Measurements from ENCODE around the gene CYRIA.

Gene CYRIA

DNA sequence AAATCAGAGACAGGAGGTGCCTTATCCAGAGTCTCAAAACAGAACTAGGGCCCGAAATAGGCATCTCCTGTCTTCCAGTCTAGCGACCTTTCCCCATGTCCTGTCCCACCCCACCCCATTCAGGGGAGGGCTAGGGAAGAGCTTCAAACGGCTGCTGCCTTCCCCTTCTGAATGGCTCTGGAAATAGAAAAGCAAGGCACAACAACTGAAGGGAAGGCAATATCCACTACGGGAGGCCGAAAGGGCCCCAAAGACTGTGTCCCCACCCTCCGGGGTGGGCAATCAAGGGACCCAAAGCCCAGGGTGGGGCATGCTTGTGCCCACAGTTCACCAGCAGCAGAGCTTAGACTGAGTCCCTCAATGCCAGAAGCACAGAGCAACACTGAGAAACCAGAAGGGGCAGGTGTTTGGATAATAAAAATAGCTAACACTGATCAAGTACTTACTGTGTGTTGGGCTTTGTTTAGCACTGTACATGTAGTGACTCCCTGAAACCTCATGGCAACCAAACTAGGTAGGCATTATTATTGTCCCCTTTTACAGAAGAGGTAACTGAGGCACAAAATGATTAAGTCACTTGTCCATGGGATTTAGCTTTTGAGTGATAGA, 38.5 kb downstream of the CYRIA start:
- DNase-seq: no peak

DNA sequence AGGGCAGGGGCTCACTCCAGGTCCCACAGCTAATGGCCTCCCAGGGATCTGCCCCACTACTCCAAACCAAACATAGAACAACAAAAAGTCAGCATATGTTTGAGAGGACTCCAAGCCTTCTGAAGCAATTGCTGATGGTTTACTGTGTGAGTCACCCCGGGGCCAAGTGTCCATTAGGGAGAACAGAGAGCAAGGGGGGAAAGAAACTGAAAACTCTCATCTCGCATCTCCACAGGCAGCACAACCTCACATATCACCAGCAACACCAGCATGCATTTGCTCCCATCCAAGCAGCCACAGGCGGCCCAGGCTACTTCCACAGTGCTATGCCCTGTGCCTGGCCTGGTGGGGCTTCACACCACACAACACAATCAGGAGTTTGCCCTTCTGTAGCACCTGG, 39.1 kb downstream of the CYRIA start:
- DNase-seq: no peak

DNA sequence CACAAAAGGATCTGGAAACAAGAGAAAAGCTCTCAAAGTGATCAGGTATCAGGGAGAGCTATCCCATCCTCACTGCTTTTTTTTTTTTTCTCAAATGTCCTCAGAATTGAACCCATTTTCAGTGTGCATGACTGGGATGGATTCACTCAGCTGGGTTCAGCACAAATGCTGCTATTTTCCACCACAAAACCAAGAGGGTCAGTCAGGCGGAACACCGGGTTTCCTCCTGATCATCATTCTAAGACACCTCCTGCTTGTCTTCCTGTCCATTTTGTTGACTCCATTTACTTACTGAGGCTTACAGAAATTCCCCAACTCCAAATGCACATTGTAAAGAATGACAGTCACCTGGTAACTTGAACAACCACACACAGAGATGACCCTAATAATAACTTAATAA, 39.9 kb downstream of the CYRIA start:
- no peak for DNase-seq

DNA sequence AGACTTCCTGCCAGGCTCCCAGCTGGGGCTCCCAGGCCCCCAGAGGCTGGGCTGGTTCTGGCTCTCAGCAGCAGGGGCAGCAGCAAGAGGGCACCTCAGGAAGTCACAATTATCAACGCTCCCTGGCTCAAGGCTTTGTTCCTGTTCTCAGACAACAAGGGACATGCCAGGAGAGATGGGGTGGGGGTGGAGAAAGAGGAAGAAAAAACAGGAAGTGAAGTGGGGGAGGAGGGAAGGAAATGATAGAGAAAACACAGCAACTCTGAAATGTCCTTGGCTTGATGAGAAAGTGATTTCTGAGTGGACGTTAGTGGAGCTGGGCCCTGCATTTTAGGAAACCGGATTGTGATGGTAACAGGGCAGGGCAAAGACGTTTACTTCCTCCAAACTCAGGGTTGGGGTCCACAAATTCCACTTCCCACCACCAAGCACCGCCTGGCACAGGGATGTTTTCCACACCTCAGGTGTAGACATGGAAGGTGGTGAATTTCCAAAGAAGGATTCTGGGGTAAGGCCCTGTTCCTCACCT, 40.4 kb downstream of the CYRIA start:
- peak; percentile 43 for DNase-seq

DNA sequence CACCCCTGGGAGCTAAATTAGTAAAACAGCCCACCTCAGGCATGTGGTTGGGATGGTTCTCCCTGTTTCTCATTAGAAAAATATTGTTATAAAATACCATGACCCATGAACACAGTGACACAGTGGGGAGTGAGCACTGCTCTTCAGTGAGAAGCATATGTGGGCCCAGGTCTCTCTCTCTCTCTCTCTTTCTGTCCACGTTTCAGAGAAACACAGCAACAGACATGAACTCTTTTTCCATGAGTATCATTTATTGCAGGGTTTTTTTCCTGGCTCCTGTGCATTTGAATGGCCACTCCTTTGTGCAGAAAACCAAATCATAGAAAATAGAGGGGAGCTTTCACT, 41.2 kb downstream of the CYRIA start:
- no peak for DNase-seq

DNA sequence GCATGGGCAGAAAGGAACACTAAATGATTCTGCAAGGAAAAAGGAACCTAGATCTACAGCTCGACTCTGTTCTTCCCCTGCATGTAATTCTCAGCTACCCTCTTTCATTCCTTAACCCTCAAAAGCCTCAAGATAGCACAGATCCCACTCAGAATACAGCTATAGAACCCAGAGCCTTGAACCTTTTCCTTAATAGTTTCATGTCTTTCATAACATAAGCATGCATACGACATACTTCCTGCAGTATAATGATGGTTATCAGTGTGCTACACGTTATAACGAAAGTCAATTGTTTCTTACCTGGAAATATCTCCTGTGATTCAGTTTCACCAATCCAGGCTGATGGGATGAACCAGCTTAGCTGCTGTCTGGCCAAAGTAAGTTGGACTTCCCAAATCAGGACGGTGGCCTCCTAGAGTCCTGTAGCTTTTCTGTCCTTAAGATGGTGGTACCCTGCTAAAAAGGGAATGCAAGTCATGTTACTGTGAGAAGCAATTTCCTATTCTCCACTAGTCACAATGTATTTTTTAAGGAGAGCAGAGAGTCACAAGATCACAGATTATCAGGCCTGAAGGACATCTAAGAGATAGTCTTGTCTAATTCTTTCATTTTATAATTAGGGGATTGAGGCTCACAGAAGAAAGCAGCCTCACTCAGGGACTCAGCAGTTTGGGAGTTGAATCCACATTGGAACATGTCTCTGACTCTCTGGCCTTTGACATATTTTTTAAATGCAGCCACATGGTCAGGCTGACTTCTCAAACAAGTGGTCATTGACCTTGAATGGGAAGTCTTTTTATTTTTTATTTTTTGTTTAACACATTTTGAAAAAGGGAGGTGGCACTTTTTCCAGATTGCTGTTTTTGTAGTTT, 41.8 kb downstream of the CYRIA start:
- no peak for DNase-seq

DNA sequence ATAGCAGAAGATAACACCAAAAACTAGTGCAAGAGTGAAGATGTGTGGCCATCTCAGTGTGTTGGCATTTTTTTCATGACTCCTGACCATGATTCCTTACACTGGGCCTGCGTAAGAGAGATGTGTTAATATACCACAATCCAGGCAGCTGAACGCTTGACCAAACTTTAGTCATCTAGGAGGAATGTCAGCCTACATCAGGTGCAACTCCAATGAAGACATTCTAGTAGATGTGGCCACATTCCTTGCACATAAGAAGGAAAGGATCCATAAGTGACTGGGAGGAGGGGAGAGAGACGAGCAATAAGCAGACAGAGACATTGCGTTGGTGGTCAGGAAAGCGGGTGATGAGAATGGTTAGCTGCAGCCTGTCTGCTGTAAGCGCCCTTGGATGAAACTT, 42.6 kb downstream of the CYRIA start:
- DNase-seq: no peak

DNA sequence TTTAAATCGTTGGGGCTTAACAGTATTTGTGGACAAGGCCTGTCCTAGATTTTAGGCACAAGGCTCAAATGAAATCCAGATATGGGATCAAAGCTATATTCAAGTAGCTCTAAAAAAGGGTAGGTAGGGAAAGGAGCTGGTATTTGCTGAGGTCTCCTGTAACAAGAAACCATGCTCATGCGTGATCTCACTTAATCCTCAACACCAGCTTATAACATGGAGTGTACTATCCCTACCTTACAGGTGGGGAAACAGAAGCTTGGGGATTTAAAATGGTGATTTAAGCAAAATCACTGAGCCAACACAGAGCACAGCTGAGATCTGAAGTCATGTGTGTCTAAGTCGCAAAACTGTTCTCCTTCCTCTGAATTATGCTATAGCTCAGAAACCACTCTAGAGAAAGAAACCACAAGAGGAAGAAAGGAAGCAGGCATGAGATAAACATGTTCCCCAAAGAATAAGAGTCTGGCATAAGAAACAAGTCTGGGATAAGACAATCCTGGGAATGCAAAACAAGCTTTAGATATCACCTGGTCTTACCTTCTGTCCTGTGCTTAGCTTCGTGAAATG, 43.1 kb downstream of the CYRIA start:
- DNase-seq: no peak

DNA sequence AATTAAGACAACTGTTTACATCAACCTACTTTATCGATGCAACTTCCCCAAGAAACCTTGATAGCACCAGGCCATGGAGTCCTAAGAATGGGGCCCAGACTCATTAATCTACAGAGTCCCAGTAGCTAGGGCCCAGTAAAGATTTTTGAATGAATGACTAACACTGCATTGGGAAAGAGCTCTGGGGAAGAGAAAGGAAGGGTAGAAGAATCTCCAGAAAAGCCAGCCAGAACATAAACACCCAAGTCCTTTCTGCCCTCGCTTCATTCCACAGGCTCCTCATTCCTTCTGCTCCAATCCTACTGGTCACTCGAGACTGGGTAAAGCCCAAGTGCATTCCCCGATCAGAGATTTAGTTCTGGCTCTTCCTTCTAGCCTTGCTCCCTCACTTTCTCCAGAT, 44.3 kb downstream of the CYRIA start:
- no peak for DNase-seq

DNA sequence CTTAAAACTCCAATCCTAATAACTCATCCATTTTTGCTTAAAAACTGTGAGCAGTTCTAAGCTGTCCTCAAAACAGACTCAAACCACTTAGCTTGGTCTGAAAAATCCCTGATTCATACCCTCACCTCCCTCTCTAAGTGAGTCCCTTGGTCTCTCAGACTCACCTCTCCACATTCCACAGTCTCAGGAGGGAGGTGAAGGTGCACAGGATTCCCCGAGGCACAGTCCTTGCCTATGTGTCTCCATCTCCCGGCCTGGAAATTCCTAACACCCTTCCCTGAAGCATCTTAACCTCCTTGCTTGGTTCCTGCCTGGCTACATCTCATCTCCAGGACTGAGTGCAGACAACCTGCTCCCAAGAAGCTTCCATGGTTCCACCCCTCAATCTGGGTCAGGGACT, 45.0 kb downstream of the CYRIA start:
- no peak for DNase-seq

DNA sequence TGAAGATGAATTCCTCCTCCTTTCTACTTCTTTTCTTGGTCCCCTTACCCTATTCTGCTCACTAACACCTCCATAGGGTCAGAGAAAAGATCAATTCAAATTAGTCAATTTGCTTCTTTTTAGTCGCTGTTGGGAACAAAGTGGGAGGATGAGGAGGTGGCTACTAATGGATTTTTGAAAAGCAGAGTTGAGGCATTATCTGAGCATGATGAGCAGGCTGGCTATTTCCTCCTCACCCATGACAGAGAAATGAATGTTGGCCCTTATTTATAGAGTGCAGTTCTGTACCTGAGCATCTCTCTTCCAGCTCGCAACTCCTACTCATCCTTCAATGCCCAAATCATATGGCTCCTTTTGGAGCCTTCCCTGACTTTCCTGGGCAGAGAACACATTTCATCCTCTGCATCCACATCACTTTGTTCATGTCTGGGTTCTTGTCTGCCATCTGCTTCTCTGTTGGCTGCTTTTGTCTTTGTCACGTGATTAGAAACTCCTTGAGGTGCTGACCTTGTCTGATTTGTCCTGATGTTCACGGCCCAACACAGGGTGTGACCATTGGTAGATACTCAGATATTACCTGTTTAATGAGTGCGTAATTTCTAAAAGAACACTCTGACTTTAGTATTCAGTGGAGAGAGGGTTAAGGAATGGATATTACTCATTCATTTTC, 45.9 kb downstream of the CYRIA start:
- DNase-seq: no peak

DNA sequence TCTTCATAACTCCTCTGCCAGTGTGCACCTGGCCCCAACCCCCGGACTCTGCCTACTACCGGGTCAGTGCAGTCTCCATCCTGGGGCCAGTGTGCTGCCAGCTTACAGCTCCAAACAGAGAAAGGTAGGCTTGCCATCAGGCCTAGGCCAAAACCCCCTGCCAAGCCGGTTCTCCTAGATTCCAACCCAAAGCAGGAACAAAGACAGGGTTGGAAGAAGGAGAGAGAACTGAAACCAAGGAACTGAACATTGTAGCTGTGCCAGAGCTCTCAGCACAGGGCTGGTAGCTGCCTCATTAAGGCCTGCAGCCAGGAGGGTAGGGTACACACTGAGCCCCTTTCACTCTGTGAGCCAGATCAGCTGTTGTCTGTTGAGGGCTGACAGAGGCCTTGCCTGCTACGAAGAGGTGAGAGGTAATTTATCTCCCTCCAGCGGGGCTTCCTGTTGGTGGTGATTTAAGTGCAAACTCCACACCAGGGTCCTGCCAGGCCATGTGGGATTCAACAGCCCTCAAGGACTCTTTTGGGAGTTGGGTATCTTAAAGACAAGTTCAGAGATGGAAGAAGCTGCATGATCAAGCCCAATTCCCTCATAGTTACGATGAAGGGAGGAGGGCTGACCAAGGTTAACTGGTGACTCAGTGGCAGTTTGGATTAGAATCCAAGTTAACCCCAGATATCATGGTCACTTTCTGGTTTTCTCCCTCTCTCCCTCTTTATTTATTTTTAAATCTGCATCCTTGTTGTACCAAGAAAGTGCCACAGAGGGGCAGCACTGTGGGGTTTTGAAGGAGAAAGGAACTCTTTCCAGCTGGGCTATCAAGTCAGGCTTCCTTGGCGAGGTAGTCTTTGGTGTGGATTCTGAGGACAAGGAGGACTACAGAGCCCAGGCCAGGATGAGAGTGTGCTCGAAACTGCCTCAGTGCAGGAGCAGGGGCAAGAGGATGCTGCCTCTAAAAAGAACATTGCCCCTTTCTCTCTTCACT, 48.1 kb downstream of the CYRIA start:
- DNase-seq: peak; percentile 27

All from hematopoietic multipotent progenitor cell treated with erythropoietin and hydrocortisone succinate and interleukin-3 and kit ligand, for 8 days (in vitro differentiated cells).